HG03039 (cell line): ENCODE results near the gene TADA2A.
A peak's percentile ranks its signal among the peaks of the same experiment; 100 is the strongest.

Source experiments
- ATAC-seq: cut with Tn5 transposase; IDR thresholded peaks from one replicate; pipeline ENCODE4 v1.9.1; 2021; ENCODE audit warnings: mild to moderate bottlenecking, moderate library complexity; ENCODE audit not compliant: unreplicated experiment

TADA2A gene, protein sequence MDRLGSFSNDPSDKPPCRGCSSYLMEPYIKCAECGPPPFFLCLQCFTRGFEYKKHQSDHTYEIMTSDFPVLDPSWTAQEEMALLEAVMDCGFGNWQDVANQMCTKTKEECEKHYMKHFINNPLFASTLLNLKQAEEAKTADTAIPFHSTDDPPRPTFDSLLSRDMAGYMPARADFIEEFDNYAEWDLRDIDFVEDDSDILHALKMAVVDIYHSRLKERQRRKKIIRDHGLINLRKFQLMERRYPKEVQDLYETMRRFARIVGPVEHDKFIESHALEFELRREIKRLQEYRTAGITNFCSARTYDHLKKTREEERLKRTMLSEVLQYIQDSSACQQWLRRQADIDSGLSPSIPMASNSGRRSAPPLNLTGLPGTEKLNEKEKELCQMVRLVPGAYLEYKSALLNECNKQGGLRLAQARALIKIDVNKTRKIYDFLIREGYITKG

GRCh38 chr17:37406635-37407461 is at the start of gene TADA2A, which contains the start of gene ACACA:
TSS of gene TADA2A (plus strand) at chr17:37406886. CDS start at chr17:37411366, 4,480 bp downstream.
TSS of gene ACACA (minus strand) at chr17:37406836. CDS start at chr17:37406299, 537 bp downstream.
- ATAC-seq, result peak; percentile 64

DNA sequence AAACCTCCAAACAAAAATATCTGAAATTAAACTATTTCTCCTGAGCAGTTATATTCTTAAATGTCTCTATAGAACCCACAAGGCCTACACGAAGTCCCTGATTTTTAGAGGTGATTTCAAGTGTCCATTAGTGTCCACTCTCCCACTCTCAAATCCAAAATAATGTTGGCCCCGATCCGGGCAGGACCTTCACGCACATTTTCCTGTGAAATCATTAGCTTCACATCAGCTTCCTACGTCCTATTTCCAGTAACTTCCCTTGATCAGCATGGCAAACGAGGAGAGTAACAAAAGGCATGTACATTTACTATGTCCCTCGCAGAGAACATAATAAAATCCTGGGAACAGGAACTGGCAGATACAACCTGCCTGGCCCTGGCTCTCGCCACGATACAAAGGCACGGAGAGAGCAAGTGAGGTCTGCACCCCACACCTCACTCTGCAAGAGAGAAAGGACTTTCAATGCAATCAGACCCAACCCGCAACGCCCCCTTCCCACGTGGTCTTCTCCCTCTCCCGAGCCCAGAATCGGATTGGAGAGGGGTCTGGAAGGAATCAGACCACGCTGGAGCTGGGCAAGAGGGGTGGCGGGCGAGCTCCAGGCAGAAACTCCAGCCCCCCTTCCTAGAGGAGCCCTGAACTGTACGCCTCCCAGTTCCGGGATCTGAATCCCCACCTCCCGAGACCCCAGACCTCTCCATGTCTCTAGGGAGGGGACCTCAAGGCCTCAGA is 48.4 kb upstream of the TADA2A start:
- no peak for ATAC-seq

DNA sequence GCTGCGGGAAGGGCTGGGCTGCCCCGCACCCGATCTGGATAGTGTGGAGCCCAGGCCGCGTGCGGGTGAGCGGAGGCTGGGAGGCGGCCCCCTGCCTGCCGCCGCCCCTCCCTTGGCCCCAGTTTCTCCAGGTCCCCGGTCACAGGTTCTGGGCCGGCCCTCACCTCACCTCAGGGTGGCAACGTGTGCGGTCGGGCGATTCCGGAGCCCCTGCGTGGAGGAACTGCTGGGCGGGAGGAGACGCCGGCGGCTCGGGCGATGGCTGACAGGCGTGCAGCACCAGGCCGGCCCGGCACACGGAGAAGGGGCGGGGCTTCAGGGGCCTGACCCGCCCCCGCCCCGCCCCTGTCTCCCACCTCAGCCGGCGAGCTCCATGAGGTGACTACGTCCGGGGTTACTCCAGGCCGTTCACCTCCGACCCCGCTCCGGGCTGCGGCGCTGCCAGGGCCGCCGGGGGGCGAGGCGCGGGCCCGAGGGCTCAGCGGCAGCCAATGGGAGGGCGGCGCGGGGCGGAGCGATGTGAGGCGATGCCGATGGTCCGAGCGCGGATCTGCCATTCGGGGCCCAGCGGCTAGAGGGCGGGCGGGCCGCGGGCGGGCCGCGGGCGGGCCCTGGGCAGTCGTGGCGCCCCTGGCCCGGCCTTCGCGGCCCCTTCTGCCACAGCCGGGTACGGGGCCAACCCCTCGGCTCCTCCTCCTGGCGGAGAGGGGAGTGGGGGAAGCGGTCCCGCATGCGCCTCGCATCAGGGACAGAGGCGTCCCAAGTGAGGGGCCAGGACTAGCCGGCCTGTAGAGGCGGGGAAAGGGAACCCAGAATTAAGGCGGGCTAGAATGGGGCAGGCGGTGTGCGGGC is 47.6 kb upstream of the TADA2A start:
- peak; percentile 84 for ATAC-seq

DNA sequence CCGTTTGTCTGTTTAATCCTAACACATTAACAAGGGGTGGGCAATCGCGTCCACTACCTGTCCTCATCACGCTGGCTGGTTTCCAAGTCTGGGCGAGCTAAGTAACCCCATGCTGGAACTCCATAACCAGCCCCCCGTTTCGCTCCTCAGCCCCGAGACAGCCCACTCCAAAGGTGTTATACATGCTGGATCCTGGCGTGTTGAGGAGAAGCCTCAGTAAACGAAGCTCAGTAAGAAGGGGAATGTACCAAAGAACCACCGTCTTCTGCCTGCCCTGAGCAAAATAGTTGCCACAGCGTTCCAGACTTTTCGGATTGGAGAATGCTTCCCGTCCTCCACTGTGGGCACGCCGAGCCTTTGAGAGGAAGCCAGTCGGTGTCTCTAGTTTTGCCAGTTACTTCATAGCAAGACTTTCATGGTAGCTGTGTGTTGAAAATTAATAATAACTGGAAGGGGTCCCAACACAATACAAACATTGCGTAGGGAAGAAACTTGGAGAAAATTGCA is 47.0 kb upstream of the TADA2A start:
- no peak for ATAC-seq

GRCh38 chr17:37360632-37361031 is 46.1 kb upstream of the TADA2A start:
- ATAC-seq, result no peak

DNA sequence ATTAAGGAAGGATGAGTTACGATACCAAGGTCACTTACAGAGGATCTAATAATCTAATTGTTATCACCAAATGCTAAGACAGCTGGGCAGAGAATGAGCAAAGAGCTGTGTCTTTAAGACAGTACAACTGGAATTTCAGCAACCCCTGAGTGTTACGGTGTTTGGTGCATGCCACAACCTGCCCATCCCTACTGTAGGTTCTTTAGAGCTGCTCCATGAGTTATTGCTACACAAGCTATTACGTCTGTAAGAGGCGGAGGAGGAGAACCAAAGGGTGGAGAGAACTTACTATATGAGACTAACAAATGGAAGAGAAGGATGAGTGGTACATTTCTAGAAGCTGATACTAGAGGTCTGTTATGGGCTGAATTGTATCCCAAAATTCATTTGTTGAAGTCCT is 45.1 kb upstream of the TADA2A start:
- no peak for ATAC-seq

GRCh38 chr17:37365589-37365988 is 41.1 kb upstream of the TADA2A start:
- ATAC-seq, result no peak

- no peak for ATAC-seq
Measured at GRCh38 chr17:37368577-37368976, 38.1 kb upstream of the TADA2A start.

- ATAC-seq, result no peak
Measured at GRCh38 chr17:37373530-37374159, 33.0 kb upstream of the TADA2A start.

GRCh38 chr17:37375706-37376105 is 31.0 kb upstream of the TADA2A start, which contains the start of gene C17orf78:
TSS of gene C17orf78 (plus strand) at chr17:37375985. CDS start at chr17:37376093, 108 bp downstream.
- ATAC-seq, result no peak

GRCh38 chr17:37382056-37382455 is 24.6 kb upstream of the TADA2A start:
- no peak for ATAC-seq

DNA sequence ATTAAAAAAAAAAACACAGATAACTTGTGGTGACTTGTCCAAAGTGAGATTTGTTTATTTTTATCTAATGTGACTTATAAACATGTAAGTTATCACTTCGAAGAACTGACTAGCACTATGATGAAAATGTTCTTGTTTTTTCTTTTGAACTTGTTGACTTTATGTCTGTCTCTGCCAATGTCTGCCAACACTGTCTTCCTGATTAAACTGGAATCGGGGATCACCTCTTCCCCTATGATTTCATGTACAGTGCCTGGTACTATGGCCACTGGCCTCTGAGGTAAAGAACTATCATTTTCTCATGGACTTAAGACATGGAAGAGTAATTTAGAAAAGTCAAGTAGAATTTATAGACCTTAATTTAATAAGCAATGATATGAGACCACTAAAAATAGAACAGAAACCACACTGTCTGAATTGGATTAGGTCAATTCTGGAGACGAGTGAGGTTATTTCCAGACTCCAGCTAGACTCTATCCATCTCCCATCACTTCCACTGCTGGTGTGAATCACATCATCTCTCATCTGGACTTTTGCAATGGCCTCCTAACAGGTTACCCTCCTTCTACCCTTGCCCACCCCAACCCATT is 22.0 kb upstream of the TADA2A start:
- no peak for ATAC-seq

GRCh38 chr17:37385474-37385990 is 21.2 kb upstream of the TADA2A start:
- ATAC-seq, result no peak

GRCh38 chr17:37386462-37386861 is 20.2 kb upstream of the TADA2A start:
- ATAC-seq, result no peak

GRCh38 chr17:37388266-37388665 is 18.4 kb upstream of the TADA2A start:
- ATAC-seq, result no peak

- ATAC-seq, result no peak
Measured at GRCh38 chr17:37389160-37389559, 17.5 kb upstream of the TADA2A start.

DNA sequence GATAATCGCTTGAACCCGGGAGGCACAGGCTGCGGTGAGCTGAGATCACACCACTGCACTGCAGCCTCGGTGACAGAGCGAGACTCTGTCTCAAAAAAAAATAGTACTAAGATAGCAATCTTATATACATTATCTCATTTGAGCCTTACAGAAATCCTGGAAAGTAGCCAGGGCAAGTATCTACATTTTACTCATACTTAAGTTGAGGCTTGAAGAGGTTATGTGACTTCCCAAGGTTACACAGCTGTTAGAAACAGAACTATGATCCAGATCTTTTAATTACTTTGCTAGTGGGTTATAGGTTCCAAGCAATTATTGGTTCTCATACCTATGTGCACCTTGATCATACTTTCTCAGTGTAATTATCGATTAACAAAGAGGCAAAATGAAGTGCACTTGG is 15.5 kb upstream of the TADA2A start:
- no peak for ATAC-seq

GRCh38 chr17:37392024-37392590 is 14.6 kb upstream of the TADA2A start:
- ATAC-seq, result no peak
